GM12878 (cell line): ENCODE data around the gene LFNG. TPM values are rescaled to one million over a fixed set of nuclear protein-coding genes. Genes with fewer than 3 reads are reported as not detected.

ENCODE experiments used
- ATAC-seq: fragments of 200-7000 bp; cut with Tn5 transposase; 3 replicates; pipeline ENCODE4 v1.9.1; 2020; ENCODE audit warnings: mild to moderate bottlenecking, moderate library complexity
- BruUV-seq: library from RNA; stranded (reverse); fragments of 400-500 nt; replicated peaks from 2 replicates; lab custom pipeline; 2021; lab: Mats Ljungman, UMichigan
- CTCF ChIA-PET: fragments of 300-600 bp; sonication (Branson Sonifier 250); formaldehyde crosslinking; extraction: SDS; loops from one replicate; lab custom pipeline; 2021; ENCODE audit warnings: inconsistent platforms; lab: Yijun Ruan, JAX
- POLR2A ChIA-PET: fragments of 350-600 bp; formaldehyde crosslinking; extraction: SDS; loops from one replicate; lab custom pipeline; 2021; ENCODE audit warnings: inconsistent platforms; lab: Charles Lee
- RAD21 ChIA-PET: fragments of 300-600 bp; sonication (Branson Sonifier 250); formaldehyde crosslinking; loops from one replicate; lab custom pipeline; 2023; ENCODE audit warnings: antibody characterized with exemption; ENCODE audit not compliant: unreplicated experiment; lab: Charles Lee
- SMC1A ChIA-PET: fragments of 300-600 bp; sonication (Branson Sonifier 250); formaldehyde crosslinking; loops from one replicate; lab custom pipeline; 2023; ENCODE audit not compliant: unreplicated experiment, uncharacterized antibody; lab: Charles Lee
- DNase-seq: peaks from one replicate; pipeline ENCODE4 v3.0.0-alpha.2; 2011; ENCODE audit warnings: low read depth, low spot score
- FAIRE-seq: peaks from 3 replicates; lab custom pipeline; 2011; peaks lifted over from hg19 to GRCh38; lab: Jason Lieb, UNC
- H2AFZ ChIP-seq: 2 replicates; pipeline ENCODE4 v1.6.0; 2011; ENCODE audit warnings: low read depth, low read length, control low read depth; ENCODE audit not compliant: control insufficient read depth
- H3K27ac ChIP-seq: 2 replicates; pipeline ENCODE4 v1.5.1; 2011; ENCODE audit warnings: control low read depth; ENCODE audit not compliant: control insufficient read depth, insufficient read depth
- H3K27me3 ChIP-seq, 2 experiments: replicated peaks in 1 of 2; 2 replicates each; pipeline versions ENCODE4 v1.6.0 to v1.6.1; 2011; ENCODE audit warnings: low read length in 1 of 2; ENCODE audit not compliant: control insufficient read depth in 2 of 2, insufficient read depth in 2 of 2
- H3K36me3 ChIP-seq, 2 experiments: 2 replicates each; pipeline ENCODE4 v1.5.1; 2011; ENCODE audit warnings: low read length in 1 of 2; ENCODE audit not compliant: control insufficient read depth in 2 of 2, insufficient read depth in 2 of 2
- H3K4me1 ChIP-seq: 2 replicates; pipeline ENCODE4 v1.6.1; 2011; ENCODE audit warnings: mild to moderate bottlenecking, low read length, moderate library complexity, mixed read lengths; ENCODE audit not compliant: control insufficient read depth, insufficient read depth
- H3K4me2 ChIP-seq: 2 replicates; pipeline ENCODE4 v1.6.0; 2011; ENCODE audit warnings: control low read depth; ENCODE audit not compliant: control insufficient read depth, insufficient read depth
- H3K4me3 ChIP-seq: fragments of 200-600 bp; sonication (generic); 2 replicates; pipeline ENCODE4 v1.5.1; 2016
- H3K79me2 ChIP-seq: 2 replicates; pipeline ENCODE4 v1.6.0; 2011; ENCODE audit warnings: low read length; ENCODE audit not compliant: control insufficient read depth, insufficient read depth
- H3K9ac ChIP-seq: 2 replicates; pipeline ENCODE4 v1.8.0; 2011; ENCODE audit warnings: low read length, control low read depth, mixed read lengths; ENCODE audit not compliant: control insufficient read depth, insufficient read depth
- H3K9me3 ChIP-seq: replicated peaks from 3 replicates; pipeline ENCODE4 v1.5.1; 2011; ENCODE audit warnings: mild to moderate bottlenecking, low read length; ENCODE audit not compliant: control insufficient read depth, insufficient read depth
- H4K20me1 ChIP-seq: 2 replicates; pipeline ENCODE4 v1.6.0; 2011; ENCODE audit not compliant: control insufficient read depth, insufficient read depth
- BCL11A ChIP-seq: IDR thresholded peaks from 2 replicates; pipeline ENCODE4 v1.6.1; 2011; ENCODE audit warnings: low read depth, low read length
- CUX1 ChIP-seq: IDR thresholded peaks from 2 replicates; pipeline ENCODE4 v1.6.1; 2012; ENCODE audit warnings: improper control_type of control experiment, low read depth, low read length; ENCODE audit not compliant: insufficient replicate concordance
- MYC ChIP-seq: IDR thresholded peaks from 2 replicates; pipeline ENCODE4 v1.6.1; 2011; ENCODE audit warnings: mild to moderate bottlenecking, low read length, moderate library complexity, inconsistent platforms; ENCODE audit not compliant: insufficient read depth, insufficient replicate concordance, insufficient read length, severe bottlenecking
- NFIC ChIP-seq: IDR thresholded peaks from 2 replicates; pipeline ENCODE4 v1.6.1; 2012; ENCODE audit warnings: low read depth, mild to moderate bottlenecking, inconsistent platforms, low read length, moderate library complexity
- NKRF ChIP-seq: fragments of 450-650 bp; conservative IDR thresholded peaks from 2 replicates; pipeline ENCODE4 v1.6.1; 2017; ENCODE audit warnings: mild to moderate bottlenecking, moderate library complexity
- RB1 ChIP-seq: fragments of 450-650 bp; formaldehyde crosslinking; IDR thresholded peaks from 2 replicates; pipeline ENCODE4 v1.6.1; 2017; ENCODE audit warnings: mild to moderate bottlenecking, borderline replicate concordance
- RCOR1 ChIP-seq: conservative IDR thresholded peaks from 2 replicates; pipeline ENCODE4 v1.6.1; 2012; ENCODE audit warnings: low read depth, low read length, improper control_type of control experiment
- SMAD1 ChIP-seq: fragments of 450-650 bp; IDR thresholded peaks from 2 replicates; pipeline ENCODE4 v1.6.1; 2018; ENCODE audit warnings: mild to moderate bottlenecking, low read depth; ENCODE audit not compliant: partially characterized antibody
- WRNIP1 ChIP-seq: IDR thresholded peaks from 2 replicates; pipeline ENCODE4 v1.6.1; 2011; ENCODE audit warnings: low read depth, low read length, improper control_type of control experiment, borderline replicate concordance
- ZNF207 ChIP-seq: fragments of 450-650 bp; IDR thresholded peaks from 2 replicates; pipeline ENCODE4 v1.6.1; 2014; ENCODE audit warnings: antibody characterized with exemption, mild to moderate bottlenecking, borderline replicate concordance
- WGBS: methylation state at CpG from one replicate; pipeline ENCODE4 v1.1.6; 2016; ENCODE audit warnings: low lambda C conversion rate; ENCODE audit not compliant: insufficient replicate concordance, insufficient coverage; ENCODE audit errors: missing lambda C conversion rate; 5-methylcytosine and 5-hydroxymethylcytosine counted together
- in situ Hi-C: fragments of 300-500 bp; cut with MboI; formaldehyde crosslinking; loops from 9 replicates; pipeline ENCODE4 v1.14.3; 2018; ENCODE audit warnings: mixed read lengths
- intact Hi-C: fragments of 100-400 bp; cut with micrococcal nuclease; formaldehyde crosslinking; loops from one replicate; pipeline ENCODE4 v1.14.2; 2022; ENCODE audit not compliant: unreplicated experiment
- polyA plus RNA-seq, 11 experiments: library from polyadenylated mRNA; depleted of rRNA in 4 of 11; unstranded in 6 of 11; stranded (reverse) in 5 of 11; fragments of >200 nt; fragmentation: Nextera tagmentation in 4 of 11; fragmentation: Illumina TruSeq in 1 of 11; extraction: Ambion mirVana in 4 of 11; extraction: Trizol in 1 of 11; gene quantifications; 1 replicate in 1 of 11; 2 replicates in 10 of 11; pipeline versions ENCODE4 v1.2.1 to v1.2.3, GENCODE V29; 2011 to 2016; ENCODE audit warnings: inconsistent platforms in 2 of 11, missing spikeins in 2 of 11, low read depth in 1 of 11
- total RNA-seq, 4 experiments: library from RNA; depleted of rRNA in 3 of 4; stranded (reverse); fragments of >200 nt in 3 of 4; fragmentation: Illumina TruSeq in 1 of 4; extraction: Trizol in 1 of 4; gene quantifications; 2 replicates each; pipeline versions ENCODE4 v1.2.1 to v1.2.3, GENCODE V29; 2013 to 2021

LFNG gene
- total and polyA plus RNA-seq, 10 of the 15 experiments (the other 5 are each of a cell fraction or from before 2014, with no cell fraction given) = 0.09 to 0.68 (median 0.33) TPM; not detected in 2

GRCh38 chr7:2554661-2555111 is 35.1 kb downstream of the LFNG start (continued):
- TF ChIP-seq MYC (peak; percentile 37), WRNIP1 (no peak), CUX1 (no peak)

GRCh38 chr7:2555121-2556052 is 35.8 kb downstream of the LFNG start, which contains the start of gene BRAT1:
BRAT1 (minus strand) TSS chr7:2555524; CDS start chr7:2554431, 1,093 bp downstream.
- H3K4me1 ChIP-seq = peaks cover 17% of the 10 kb centered on the region
- FAIRE-seq = peak; percentile 82
- TF ChIP-seq RCOR1 (no peak), SMAD1 (no peak), BCL11A (no peak), NKRF (peak; percentile 44; the same call in 1 of the 2 replicates), RB1 (peak; percentile 88), ZNF207 (peak; percentile 62; the same call in 1 of the 2 replicates), NFIC (no peak)

More at GRCh38 chr7:2555121-2556052, 35.8 kb downstream of the LFNG start, which contains the start of gene BRAT1:
- peak within 1 kb of the TSS; percentile 99 for H3K27ac ChIP-seq
- CTCF ChIA-PET = interaction anchor here (1.0 kb wide), 1 partner anchor 87 kb away, joined by 4 read pairs; no protein-coding TSS in a partner anchor
- no peaks in the 10 kb centered on the region for H3K9me3 ChIP-seq
- DNase-seq (peak; percentile 41), ATAC-seq (peak; percentile 85)
- H4K20me1 ChIP-seq = no peaks in the 10 kb centered on the region
- intact Hi-C loops (no loop called here), in situ Hi-C loops (no loop called here)
- H3K4me2 ChIP-seq = peak within 1 kb of the TSS; percentile 94
- WGBS = 1% methylated on average over 58 of the region's 79 CpGs
- BruUV-seq = no TSS peak
- SMC1A ChIA-PET = no interaction called here
- peaks cover 25% of the 10 kb centered on the region for H3K79me2 ChIP-seq
- POLR2A ChIA-PET = interaction anchor here (0.6 to 1.3 kb wide), 3 partner anchors 12 to 314 kb away, joined by 3 read pairs; no protein-coding TSS in a partner anchor
- H2AFZ ChIP-seq = peak within 1 kb of the TSS; percentile 100
- H3K27me3 ChIP-seq = no peaks in the 10 kb centered on the region
- RAD21 ChIA-PET = no interaction called here
- H3K4me3 ChIP-seq = peak within 1 kb of the TSS; percentile 96
- H3K9ac ChIP-seq = peak within 1 kb of the TSS; percentile 98
- H3K36me3 ChIP-seq = no peaks in the 10 kb centered on the region; a peak in 1 of 4 replicates
